Mucosa of rectum (tissue), 2 donors: Measurements from ENCODE around the gene LRMDA.
"Not testable (repeated sequence)": the region's sequence is repeated elsewhere in the genome, so short reads cannot be mapped to it uniquely, and the experiment has no call there.

Experiments used
- H3K27ac ChIP-seq, 2 donors: one replicate each; pipeline ENCODE4 v1.7.0; 2013; ENCODE audit warnings: inconsistent platforms in 2 of 2, low read depth in 2 of 2, low read length in 2 of 2
- H3K27me3 ChIP-seq, 2 donors: one replicate each; pipeline ENCODE4 v1.7.0; 2013; ENCODE audit warnings: low read length in 2 of 2; ENCODE audit not compliant: control insufficient read depth in 2 of 2, insufficient read depth in 2 of 2
- H3K36me3 ChIP-seq, 2 donors: one replicate each; pipeline ENCODE4 v1.7.0; 2013; ENCODE audit warnings: low read length in 2 of 2; ENCODE audit not compliant: control insufficient read depth in 2 of 2, insufficient read depth in 2 of 2
- H3K4me1 ChIP-seq, 2 donors: one replicate each; pipeline ENCODE4 v1.7.0; 2013; ENCODE audit warnings: low read length in 2 of 2, mild to moderate bottlenecking in 1 of 2; ENCODE audit not compliant: control insufficient read depth in 2 of 2, insufficient read depth in 2 of 2
- H3K4me3 ChIP-seq, 2 donors: one replicate each; pipeline ENCODE4 v1.7.0; 2013; ENCODE audit warnings: low read length in 2 of 2
- H3K9ac ChIP-seq, 2 donors: one replicate each; pipeline ENCODE4 v1.7.0; 2013; ENCODE audit warnings: low read length in 2 of 2, low read depth in 1 of 2, mild to moderate bottlenecking in 1 of 2
- H3K9me3 ChIP-seq, 2 donors: one replicate each; pipeline ENCODE4 v1.7.0; 2013; ENCODE audit warnings: low read length in 2 of 2; ENCODE audit not compliant: control insufficient read depth in 2 of 2
- donor health status: healthy.
- donor health status: Normal muscosa, but diverticular disease.

LRMDA gene

DNA sequence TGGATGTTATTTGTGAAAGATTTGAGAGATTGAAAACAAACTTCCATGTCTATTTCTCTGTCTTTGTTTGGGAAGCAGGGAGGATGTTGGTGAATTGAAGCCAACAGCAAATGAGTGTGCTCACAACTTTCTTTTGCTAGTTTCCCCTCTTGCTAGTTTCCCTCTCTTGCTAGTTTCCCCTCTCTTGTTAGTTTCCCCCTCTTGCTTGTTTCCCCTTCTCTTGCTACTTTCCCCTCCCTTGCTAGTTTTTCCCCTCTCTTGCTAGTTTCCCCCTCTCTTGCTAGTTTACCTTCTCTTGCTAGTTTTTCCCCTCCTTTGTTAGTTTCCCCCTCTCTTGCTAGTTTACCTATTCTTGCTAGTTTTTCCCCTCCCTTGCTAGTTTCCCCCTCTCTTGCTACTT lies 613.3 kb downstream of the LRMDA start:
- H3K4me1 ChIP-seq, result no peaks in the 10 kb centered on the region
- H3K27ac ChIP-seq, result no peak overlapping the region
- no peak overlapping the region for H3K9ac ChIP-seq
- H3K36me3 ChIP-seq, result no peaks in the 10 kb centered on the region
- no peak overlapping the region for H3K4me3 ChIP-seq
- H3K9me3 ChIP-seq, result no peaks in the 10 kb centered on the region
- H3K27me3 ChIP-seq, result no peaks in the 10 kb centered on the region

DNA sequence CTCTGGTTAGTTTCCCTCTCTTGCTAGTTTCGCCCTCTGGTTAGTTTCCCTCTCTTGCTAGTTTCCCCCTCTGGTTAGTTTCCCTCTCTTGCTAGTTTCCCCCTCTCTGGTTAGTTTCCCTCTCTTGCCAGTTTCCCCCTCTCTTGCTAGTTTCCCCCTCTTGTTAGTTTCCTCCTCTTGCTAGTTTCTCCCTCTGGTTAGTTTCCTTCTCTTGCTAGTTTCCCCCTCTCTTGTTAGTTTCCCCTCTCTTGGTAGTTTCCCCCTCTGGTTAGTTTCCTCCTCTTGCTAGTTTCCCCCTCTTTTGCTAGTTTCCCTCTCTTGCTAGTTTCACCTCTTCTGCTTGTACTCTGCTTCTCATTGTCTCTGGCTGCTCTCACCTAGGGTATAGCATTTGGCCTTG lies 613.8 kb downstream of the LRMDA start:
- H3K4me3 ChIP-seq, result no peak overlapping the region
- H3K9me3 ChIP-seq, result no peaks in the 10 kb centered on the region
- H3K9ac ChIP-seq, result no peak overlapping the region
- no peaks in the 10 kb centered on the region for H3K27me3 ChIP-seq
- H3K36me3 ChIP-seq, result no peaks in the 10 kb centered on the region
- no peak overlapping the region for H3K27ac ChIP-seq
- peaks cover 0 to 1% of the 10 kb centered on the region in 2 donors for H3K4me1 ChIP-seq

DNA sequence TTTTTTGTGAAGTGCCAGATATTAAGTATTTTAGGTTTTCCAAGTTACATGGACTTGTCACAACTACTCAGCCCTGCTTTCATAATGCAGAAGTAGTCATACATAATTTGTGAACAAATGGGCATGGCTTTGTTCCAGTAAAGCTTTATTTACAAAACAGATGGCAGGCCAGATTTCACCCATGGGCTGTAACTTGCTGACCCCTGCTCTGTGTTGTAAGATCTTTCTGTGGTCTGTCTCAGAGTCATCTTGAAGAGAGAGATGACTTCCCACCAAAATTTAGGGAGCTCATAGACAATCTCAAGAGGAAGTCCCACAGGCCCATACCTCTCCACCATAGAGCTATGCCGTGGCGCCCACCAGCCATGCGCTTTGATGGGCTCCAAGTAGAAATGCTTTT lies 616.1 kb downstream of the LRMDA start:
- Histone ChIP-seq H3K36me3 (no peaks in the 10 kb centered on the region), H3K27ac (no peak overlapping the region), H3K27me3 (no peaks in the 10 kb centered on the region), H3K4me3 (no peak overlapping the region), H3K4me1 (peaks cover 6 to 14% of the 10 kb centered on the region in 2 donors), H3K9me3 (no peaks in the 10 kb centered on the region), H3K9ac (no peak overlapping the region)

DNA sequence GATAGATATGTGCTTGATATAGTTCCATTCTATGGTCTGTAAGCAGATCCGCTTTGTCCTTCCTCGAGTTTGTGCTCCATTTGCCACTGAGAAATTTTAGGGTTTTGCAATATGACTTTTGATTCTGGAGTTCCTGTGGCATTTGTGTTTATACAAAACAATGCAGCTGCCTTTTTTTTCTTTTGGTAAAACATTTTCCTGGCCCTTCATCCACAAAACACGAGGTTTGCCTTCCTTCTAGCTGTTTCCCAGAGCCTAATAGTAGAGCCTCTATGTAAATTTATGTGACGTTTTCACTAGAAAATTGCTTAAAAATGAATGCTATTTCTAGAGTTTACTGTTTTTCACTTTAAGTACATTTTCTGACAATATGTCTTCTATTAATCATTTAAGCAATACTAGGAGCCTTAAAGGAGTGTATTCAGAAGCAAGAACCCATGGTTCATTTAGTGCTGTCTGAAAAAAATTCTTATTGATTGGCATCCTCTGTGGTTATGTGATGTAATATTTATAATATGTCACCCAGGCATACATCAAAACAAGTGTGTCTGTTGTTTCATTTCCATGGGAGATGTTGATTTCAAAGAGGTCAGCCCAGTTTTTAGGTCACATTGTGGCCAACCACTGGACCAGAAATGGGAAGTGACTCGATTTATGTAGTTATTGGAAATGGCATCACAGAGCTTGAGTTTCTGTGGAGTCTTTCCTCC lies 618.3 kb downstream of the LRMDA start:
- no peaks in the 10 kb centered on the region for H3K36me3 ChIP-seq
- H3K9me3 ChIP-seq, result no peaks in the 10 kb centered on the region
- no peak overlapping the region for H3K27ac ChIP-seq
- no peak overlapping the region for H3K9ac ChIP-seq
- H3K27me3 ChIP-seq, result no peaks in the 10 kb centered on the region
- peaks cover 6 to 14% of the 10 kb centered on the region in 2 donors for H3K4me1 ChIP-seq
- H3K4me3 ChIP-seq, result no peak overlapping the region

DNA sequence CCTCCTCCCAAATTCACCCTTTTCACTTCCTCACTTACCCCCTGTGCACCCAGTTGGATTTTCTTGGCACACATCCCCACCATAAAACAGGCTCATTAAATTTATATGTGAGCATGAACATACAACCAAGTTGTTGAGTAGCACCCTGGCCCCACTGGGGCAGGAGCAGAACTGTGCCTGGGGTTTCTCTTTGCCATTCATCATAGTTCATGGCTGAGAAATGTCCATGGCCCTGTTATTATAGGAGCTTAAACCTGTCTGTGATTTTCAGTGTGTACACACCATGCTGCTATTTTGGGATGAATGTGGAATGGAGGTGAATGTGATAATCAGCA lies 618.8 kb downstream of the LRMDA start:
- Histone ChIP-seq H3K27ac (no peak overlapping the region), H3K36me3 (no peaks in the 10 kb centered on the region), H3K9me3 (no peaks in the 10 kb centered on the region), H3K9ac (no peak overlapping the region), H3K4me3 (no peak overlapping the region), H3K4me1 (peaks cover 6 to 14% of the 10 kb centered on the region in 2 donors), H3K27me3 (no peaks in the 10 kb centered on the region)

DNA sequence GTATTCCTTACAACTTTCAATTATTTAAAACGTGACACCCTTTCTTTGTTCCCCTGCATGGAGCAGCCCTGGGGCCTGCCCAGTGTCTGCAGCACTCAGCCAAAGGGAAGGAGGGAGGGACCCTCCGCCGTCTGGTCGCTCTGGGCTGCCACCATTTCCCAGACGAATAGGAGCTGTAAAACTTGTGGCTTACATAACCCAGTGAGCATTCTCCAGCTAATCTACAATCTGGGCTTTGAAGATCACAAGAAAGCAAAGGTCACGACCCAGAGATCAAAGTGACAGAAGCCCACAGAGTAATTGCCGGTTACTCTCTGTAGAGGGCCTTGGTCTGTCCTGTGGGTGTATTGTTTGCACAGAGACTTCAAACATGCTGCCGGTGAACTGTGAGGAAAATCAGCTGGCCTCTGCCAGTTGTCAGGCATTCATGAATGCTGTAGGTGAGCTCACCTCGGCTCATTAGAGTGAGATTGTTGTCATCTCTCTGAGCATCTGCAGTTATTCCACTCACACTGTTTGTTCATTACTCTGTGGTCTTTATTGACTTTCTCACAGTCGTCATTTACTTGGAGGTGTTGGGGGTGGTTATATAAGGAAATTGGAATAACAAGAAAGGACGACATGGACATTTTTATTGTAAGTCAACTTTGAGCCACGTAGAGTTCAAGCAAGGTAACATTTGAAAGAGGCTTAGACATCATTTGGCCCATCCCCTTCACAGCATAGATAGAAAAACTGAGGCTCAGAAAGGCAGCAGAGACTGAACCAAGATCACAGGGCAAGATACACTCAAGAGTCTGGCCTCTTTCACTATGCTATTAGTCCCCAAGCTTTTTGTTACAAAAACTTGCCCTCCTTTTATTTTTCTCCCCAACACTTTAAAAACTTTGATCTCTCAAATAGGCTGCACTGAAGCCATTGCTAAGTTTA lies 619.8 kb downstream of the LRMDA start:
- Histone ChIP-seq H3K27ac (no peak overlapping the region), H3K9ac (no peak overlapping the region), H3K9me3 (no peaks in the 10 kb centered on the region), H3K4me3 (no peak overlapping the region), H3K36me3 (no peaks in the 10 kb centered on the region), H3K4me1 (peaks cover 6 to 14% of the 10 kb centered on the region in 2 donors), H3K27me3 (no peaks in the 10 kb centered on the region)

DNA sequence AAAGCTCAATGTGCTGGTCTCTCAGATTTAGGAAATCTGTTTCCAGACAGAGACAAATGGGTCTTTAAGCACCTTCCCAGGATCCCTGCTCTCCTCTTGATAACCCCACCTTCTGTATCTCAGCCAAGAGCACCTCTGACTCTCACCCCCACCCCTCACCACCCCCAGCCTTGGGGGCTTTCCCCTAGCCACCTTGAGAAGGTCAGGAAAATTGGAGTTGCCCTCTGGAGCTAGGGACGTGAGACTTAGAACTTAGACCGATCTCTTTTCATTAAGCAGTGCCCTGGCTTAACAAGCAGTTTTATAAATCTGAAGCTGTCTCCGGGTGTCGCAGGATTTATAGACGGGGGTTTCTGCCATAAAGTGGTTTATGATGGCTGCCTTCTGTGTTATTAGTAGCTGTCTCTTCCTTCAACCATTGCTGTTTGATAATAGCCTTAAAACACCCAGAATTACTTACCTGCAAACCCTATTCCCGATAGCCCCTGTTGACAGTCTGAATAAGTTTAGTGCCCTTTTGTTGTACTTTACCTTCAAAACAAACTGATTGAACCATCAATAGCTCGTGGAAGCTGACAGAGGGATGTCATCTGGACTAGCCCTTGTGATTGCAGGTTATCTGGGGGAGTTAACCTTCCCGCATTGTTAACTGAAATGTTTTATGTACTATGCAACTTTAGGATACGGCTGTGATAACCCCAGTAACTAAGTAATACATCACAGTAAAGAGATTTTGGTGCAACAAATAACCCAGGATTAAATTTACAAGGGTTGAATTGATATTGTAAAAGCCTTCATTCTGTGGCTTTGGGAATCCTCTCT lies 621.5 kb downstream of the LRMDA start:
- Histone ChIP-seq H3K27me3 (no peaks in the 10 kb centered on the region), H3K9ac (no peak overlapping the region), H3K36me3 (no peaks in the 10 kb centered on the region), H3K4me1 (peaks cover 6 to 14% of the 10 kb centered on the region in 2 donors), H3K4me3 (no peak overlapping the region), H3K9me3 (no peaks in the 10 kb centered on the region), H3K27ac (no peak overlapping the region)

DNA sequence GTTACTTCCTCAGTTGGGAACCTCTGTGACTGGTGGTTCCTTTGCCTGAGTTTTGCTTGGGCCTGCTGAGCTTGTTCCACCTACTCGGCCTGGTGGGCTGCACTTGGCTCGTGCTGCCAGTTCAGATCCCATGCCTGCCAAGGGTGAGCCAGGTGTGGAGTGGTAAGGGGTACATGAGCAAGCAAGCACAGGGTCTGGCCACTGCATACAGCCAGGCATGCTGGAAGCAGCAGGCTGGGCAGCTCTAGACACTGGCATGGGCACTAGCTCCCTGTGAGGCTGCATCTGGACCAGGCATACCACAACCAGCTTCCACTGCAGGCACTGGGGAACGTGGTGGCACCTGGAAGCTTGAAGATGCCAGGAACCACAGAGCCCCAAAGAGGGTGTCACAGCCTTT lies 624.0 kb downstream of the LRMDA start:
- Histone ChIP-seq H3K4me3 (no peak overlapping the region), H3K27me3 (no peaks in the 10 kb centered on the region), H3K9me3 (no peaks in the 10 kb centered on the region), H3K4me1 (peaks cover 6 to 10% of the 10 kb centered on the region in 2 donors), H3K36me3 (no peaks in the 10 kb centered on the region), H3K9ac (no peak overlapping the region), H3K27ac (no peak overlapping the region)

DNA sequence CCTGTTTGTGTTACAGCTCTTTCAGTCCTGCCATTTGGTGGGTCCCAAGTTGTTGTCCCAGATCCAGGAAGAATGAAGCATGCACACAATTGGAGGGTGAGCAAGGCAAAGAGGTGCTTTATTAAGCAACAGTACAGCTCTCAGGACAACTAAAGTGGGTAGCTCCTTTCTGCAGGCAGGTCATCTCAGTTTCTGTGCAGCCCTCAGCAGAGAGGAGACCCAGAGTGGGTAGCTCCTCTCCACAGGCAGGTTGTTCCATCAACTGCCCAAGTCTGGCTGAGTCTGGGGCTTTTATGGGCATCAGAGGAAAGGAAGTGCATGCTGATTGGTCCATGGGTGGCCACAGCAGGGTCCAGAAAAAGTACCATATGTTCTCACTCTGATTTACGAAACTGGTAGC lies 624.5 kb downstream of the LRMDA start:
- Histone ChIP-seq H3K27me3 (no peaks in the 10 kb centered on the region), H3K9ac (no peak overlapping the region), H3K4me3 (no peak overlapping the region), H3K4me1 (peaks cover 4 to 5% of the 10 kb centered on the region in 2 donors), H3K9me3 (no peaks in the 10 kb centered on the region), H3K27ac (no peak overlapping the region), H3K36me3 (no peaks in the 10 kb centered on the region)

DNA sequence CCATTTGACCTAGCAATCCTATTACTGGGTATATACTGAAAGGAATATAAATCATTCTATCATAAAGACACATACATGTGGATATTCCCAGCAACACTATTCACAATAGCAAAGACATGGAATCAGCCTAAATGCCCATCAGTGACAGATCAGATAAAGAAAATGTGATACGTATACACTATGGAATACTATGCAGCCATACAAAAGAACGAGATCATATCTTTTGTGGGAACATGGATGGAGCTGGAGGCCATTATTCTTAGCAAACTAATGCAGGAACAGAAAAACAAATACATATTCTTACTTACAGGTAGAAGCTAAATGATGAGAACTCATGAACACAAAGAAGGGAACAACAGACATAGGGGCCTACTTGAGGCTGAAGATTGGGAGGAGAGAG lies 629.6 kb downstream of the LRMDA start:
- not testable (repeated sequence) for H3K9ac ChIP-seq, H3K9me3 ChIP-seq, H3K27me3 ChIP-seq, H3K27ac ChIP-seq, H3K4me3 ChIP-seq, H3K4me1 ChIP-seq, H3K36me3 ChIP-seq
